ENCODE measurements around the gene MIA.
"Not testable (repeated sequence)": the region's sequence is repeated elsewhere in the genome, so short reads cannot be mapped to it uniquely, and the experiment has no call there.

GRCh38 chr19:40818480-40819399, 43.4 kb downstream of the MIA start:
- peak in 1 of 5 experiments; percentile 25 for TF ChIP-seq CTCF (IDR thresholded peaks at IDR 0.05 in 4 of 5, conservative IDR thresholded peaks at IDR 0.05 in 1 of 5)
- TF ChIP-seq POLR2A (IDR thresholded peaks at IDR 0.05), result not testable (repeated sequence)

All from gastrocnemius medialis (tissue), 4 donors.